Astrocyte (in vitro differentiated cells and primary cell): ENCODE measurements around the gene RNF150. TPM values are rescaled to one million over a fixed set of nuclear protein-coding genes. Genes with fewer than 3 reads are reported as not detected.
A peak's percentile ranks its signal among the peaks of the same experiment; 100 is the strongest.

Experiments used
- DNase-seq: peaks from one replicate; pipeline ENCODE4 v3.0.0-alpha.2; 2010; ENCODE audit warnings: low read depth
- FAIRE-seq: peaks from 2 replicates; lab custom pipeline; 2011; peaks lifted over from hg19 to GRCh38; lab: Jason Lieb, UNC
- H2AFZ ChIP-seq: 2 replicates; pipeline ENCODE4 v1.6.0; 2012; ENCODE audit warnings: low read depth, low read length, inconsistent platforms
- H3K27ac ChIP-seq: 2 replicates; pipeline ENCODE4 v1.5.1; 2011; ENCODE audit warnings: low read depth, low read length, inconsistent platforms
- H3K27me3 ChIP-seq: 2 replicates; pipeline ENCODE4 v1.6.0; 2011; ENCODE audit warnings: low read length, inconsistent platforms; ENCODE audit not compliant: insufficient read depth
- H3K36me3 ChIP-seq: 2 replicates; pipeline ENCODE4 v1.5.1; 2011; ENCODE audit warnings: low read length, inconsistent platforms; ENCODE audit not compliant: insufficient read depth
- H3K4me1 ChIP-seq: 2 replicates; pipeline ENCODE4 v1.5.1; 2011; ENCODE audit warnings: low read length, inconsistent platforms; ENCODE audit not compliant: insufficient read depth
- H3K4me2 ChIP-seq: 2 replicates; pipeline ENCODE4 v1.6.0; 2012; ENCODE audit warnings: low read length, inconsistent platforms
- H3K4me3 ChIP-seq: 2 replicates; pipeline ENCODE4 v1.5.1; 2011; ENCODE audit warnings: low read depth, mild to moderate bottlenecking, low read length, inconsistent platforms; ENCODE audit not compliant: insufficient read depth
- H3K79me2 ChIP-seq: 2 replicates; pipeline ENCODE4 v1.6.0; 2012; ENCODE audit warnings: mild to moderate bottlenecking, low read length, inconsistent platforms; ENCODE audit not compliant: insufficient read depth
- H3K9ac ChIP-seq: 2 replicates; pipeline ENCODE4 v1.6.0; 2012; ENCODE audit warnings: mild to moderate bottlenecking, low read length, inconsistent platforms
- H3K9me3 ChIP-seq: 2 replicates; pipeline ENCODE4 v1.5.1; 2012; ENCODE audit warnings: low read depth, mild to moderate bottlenecking, low read length, inconsistent platforms; ENCODE audit not compliant: insufficient read depth
- H4K20me1 ChIP-seq: 2 replicates; pipeline ENCODE4 v1.6.0; 2012; ENCODE audit warnings: low read length, inconsistent platforms; ENCODE audit not compliant: insufficient read depth
- H3K27ac Mint-ChIP-seq: one replicate; pipeline ENCODE4 v1.8.0; 2021; ENCODE audit warnings: mild to moderate bottlenecking, mixed read lengths; ENCODE audit not compliant: unreplicated experiment
- H3K27me3 Mint-ChIP-seq: one replicate; pipeline ENCODE4 v1.8.0; 2021; ENCODE audit warnings: low read depth, mixed read lengths; ENCODE audit not compliant: unreplicated experiment
- H3K36me3 Mint-ChIP-seq: one replicate; pipeline ENCODE4 v1.8.0; 2021; ENCODE audit warnings: low read depth, mixed read lengths; ENCODE audit not compliant: unreplicated experiment
- H3K4me1 Mint-ChIP-seq: one replicate; pipeline ENCODE4 v1.8.0; 2021; ENCODE audit warnings: low read depth, mixed read lengths; ENCODE audit not compliant: unreplicated experiment
- H3K4me3 Mint-ChIP-seq: one replicate; pipeline ENCODE4 v1.8.0; 2021; ENCODE audit warnings: mild to moderate bottlenecking, moderate library complexity, mixed read lengths; ENCODE audit not compliant: unreplicated experiment
- H3K9me3 Mint-ChIP-seq: one replicate; pipeline ENCODE4 v1.8.0; 2021; ENCODE audit warnings: mild to moderate bottlenecking, mixed read lengths; ENCODE audit not compliant: unreplicated experiment
- CTCF ChIP-seq: IDR thresholded peaks from 2 replicates; pipeline ENCODE4 v1.5.1; 2011; ENCODE audit warnings: low read depth, mild to moderate bottlenecking, inconsistent platforms, low read length, moderate library complexity; ENCODE audit not compliant: insufficient read depth
- EZH2 ChIP-seq: IDR thresholded peaks from 2 replicates; pipeline ENCODE4 v1.6.1; 2012; ENCODE audit warnings: mild to moderate bottlenecking, low read length, inconsistent platforms; ENCODE audit not compliant: insufficient read depth
- total RNA-seq: library from RNA; stranded (reverse); gene quantifications from 2 replicates; pipeline ENCODE4 v1.2.1, GENCODE V29; 2021

RNF150 gene
- total RNA-seq, 1 donor from 2014 or later: 5.2 TPM

- FAIRE-seq (no peak), DNase-seq (no peak)
- Histone ChIP-seq H3K36me3 (no peaks in the 10 kb centered on the region), H3K4me3 (no peak overlapping the region), H3K4me2 (no peak overlapping the region), H3K79me2 (no peaks in the 10 kb centered on the region), H3K27ac (no peak overlapping the region), H3K27me3 (no peaks in the 10 kb centered on the region), H3K4me1 (no peaks in the 10 kb centered on the region), H4K20me1 (no peaks in the 10 kb centered on the region), H2AFZ (no peak overlapping the region), H3K9ac (no peak overlapping the region), H3K9me3 (no peaks in the 10 kb centered on the region)
- no peaks in the 10 kb centered on the region for H3K27me3 Mint-ChIP-seq
- no peak overlapping the region for H3K27ac Mint-ChIP-seq
- H3K4me1 Mint-ChIP-seq: no peaks in the 10 kb centered on the region
- TF ChIP-seq EZH2 (no peak), CTCF (no peak)
- no peak overlapping the region for H3K4me3 Mint-ChIP-seq
- H3K9me3 Mint-ChIP-seq: peaks cover 6% of the 10 kb centered on the region
- H3K36me3 Mint-ChIP-seq: no peaks in the 10 kb centered on the region
Measured at GRCh38 chr4:140955641-140956040, 177.6 kb downstream of the RNF150 start.

GRCh38 chr4:140952717-140953116, 180.6 kb downstream of the RNF150 start:
- no peak for TF ChIP-seq CTCF
- no peak for TF ChIP-seq EZH2
- Histone ChIP-seq H3K9ac (no peak overlapping the region), H3K4me2 (peak overlapping the region; percentile 48), H3K36me3 (no peaks in the 10 kb centered on the region), H4K20me1 (no peaks in the 10 kb centered on the region), H3K27ac (no peak overlapping the region), H2AFZ (no peak overlapping the region), H3K4me1 (no peaks in the 10 kb centered on the region), H3K79me2 (no peaks in the 10 kb centered on the region), H3K27me3 (no peaks in the 10 kb centered on the region), H3K9me3 (no peaks in the 10 kb centered on the region), H3K4me3 (peak overlapping the region; percentile 2)
- no peaks in the 10 kb centered on the region for H3K4me1 Mint-ChIP-seq
- no peaks in the 10 kb centered on the region for H3K27me3 Mint-ChIP-seq
- H3K27ac Mint-ChIP-seq: no peak overlapping the region
- H3K36me3 Mint-ChIP-seq: no peaks in the 10 kb centered on the region
- FAIRE-seq: peak; percentile 37
- H3K4me3 Mint-ChIP-seq: no peak overlapping the region
- peak; percentile 70 for DNase-seq
- peaks cover 6% of the 10 kb centered on the region for H3K9me3 Mint-ChIP-seq

GRCh38 chr4:140947506-140947905, 185.8 kb downstream of the RNF150 start:
- no peak overlapping the region for H3K4me3 Mint-ChIP-seq

More at GRCh38 chr4:140947506-140947905, 185.8 kb downstream of the RNF150 start:
- Histone ChIP-seq H2AFZ (peak overlapping the region; percentile 16), H3K9me3 (no peaks in the 10 kb centered on the region), H3K27ac (no peak overlapping the region), H3K4me2 (no peak overlapping the region), H4K20me1 (no peaks in the 10 kb centered on the region), H3K36me3 (no peaks in the 10 kb centered on the region), H3K4me3 (no peak overlapping the region), H3K9ac (no peak overlapping the region), H3K27me3 (no peaks in the 10 kb centered on the region), H3K4me1 (peaks cover 25% of the 10 kb centered on the region), H3K79me2 (no peaks in the 10 kb centered on the region)
- FAIRE-seq (no peak), DNase-seq (no peak)
- no peaks in the 10 kb centered on the region for H3K36me3 Mint-ChIP-seq
- no peaks in the 10 kb centered on the region for H3K27me3 Mint-ChIP-seq
- H3K27ac Mint-ChIP-seq: no peak overlapping the region
- no peaks in the 10 kb centered on the region for H3K9me3 Mint-ChIP-seq
- TF ChIP-seq EZH2 (no peak), CTCF (no peak)
- peaks cover 12% of the 10 kb centered on the region for H3K4me1 Mint-ChIP-seq
